ENCODE results near the gene BBOF1. TPM values are rescaled to one million over a fixed set of nuclear protein-coding genes. Genes with fewer than 3 reads are reported as not detected.

Gene BBOF1
- total RNA-seq, 2 experiments from 2014 or later, result 1.9 to 2.1 TPM

DNA sequence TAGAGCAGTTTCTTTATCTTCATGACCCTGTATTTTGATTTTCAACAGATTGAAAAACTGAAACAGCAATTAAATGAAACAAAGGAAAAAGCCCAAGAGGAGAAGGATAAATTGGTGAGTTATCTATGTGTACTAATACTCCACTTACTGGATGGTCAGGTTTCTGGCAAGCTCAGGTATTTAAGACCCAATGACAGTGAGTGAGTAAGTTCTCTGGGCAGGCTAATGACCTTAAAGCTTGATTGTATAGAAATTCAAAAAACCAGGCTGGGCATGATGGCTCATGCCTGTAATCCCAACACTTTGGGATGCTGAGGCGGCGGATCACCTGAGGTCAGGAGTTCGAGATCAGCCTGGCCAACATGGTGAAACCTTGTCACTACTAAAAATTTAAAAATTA lies 10.0 kb downstream of the BBOF1 start:
- Mint-ChIP-seq H3K27me3 (no peaks in the 10 kb centered on the region), H3K4me3 (no peak overlapping the region), H3K9me3 (ENCODE audit: low read depth) (no peaks in the 10 kb centered on the region), H3K27ac (no peak overlapping the region), H3K36me3 (ENCODE audit: low read depth) (no peaks in the 10 kb centered on the region), H3K4me1 (no peaks in the 10 kb centered on the region)
- POLR2A ChIA-PET, result no interaction called here
- CTCF ChIA-PET, result interaction anchor here (0.8 kb wide), 1 partner anchor 10 kb away, joined by 4 read pairs; no protein-coding TSS in a partner anchor
- ATAC-seq (no peak), DNase-seq (no peak)
- intact Hi-C loops (cut with DNase I, micrococcal nuclease), result no loop called here

GRCh38 chr14:74034572-74034971 lies 15.4 kb downstream of the BBOF1 start:
- ChIA-PET POLR2A (interaction anchor here (0.6 kb wide), 1 partner anchor 27 kb away, joined by 3 read pairs; no protein-coding TSS in a partner anchor), CTCF (no interaction called here)
- Mint-ChIP-seq H3K9me3 (ENCODE audit: low read depth) (no peaks in the 10 kb centered on the region), H3K4me3 (no peak overlapping the region), H3K27ac (no peak overlapping the region), H3K27me3 (no peaks in the 10 kb centered on the region), H3K36me3 (ENCODE audit: low read depth) (no peaks in the 10 kb centered on the region), H3K4me1 (no peaks in the 10 kb centered on the region)
- DNase-seq (no peak), ATAC-seq (no peak)
- intact Hi-C loops (cut with DNase I, micrococcal nuclease), result no loop called here

DNA sequence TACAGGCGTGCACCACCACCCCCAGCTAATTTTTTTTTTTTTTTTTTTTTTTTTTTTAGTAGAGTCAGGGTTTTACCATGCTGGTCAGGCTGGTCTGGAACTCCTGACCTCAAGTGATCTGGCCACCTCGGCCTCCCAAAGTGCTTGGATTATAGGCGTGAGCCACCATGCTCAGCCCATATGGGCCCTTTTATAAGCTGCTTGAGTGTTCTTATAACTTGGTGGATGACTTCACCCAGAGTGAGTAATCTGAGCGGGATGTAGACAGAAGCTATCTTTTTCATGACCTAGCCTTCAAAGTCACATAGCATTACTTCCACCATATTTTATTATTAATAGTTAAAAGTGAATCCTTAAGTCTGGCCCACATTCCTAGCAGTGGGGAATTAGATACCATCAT lies 16.4 kb downstream of the BBOF1 start:
- H3K27ac Mint-ChIP-seq, result no peak overlapping the region
- intact Hi-C loops (cut with DNase I, micrococcal nuclease), result loop anchor here in 1 of 2 experiments (5.0 kb wide), 2 partner anchors 208 to 528 kb away; no protein-coding TSS in a partner anchor
- no peaks in the 10 kb centered on the region for H3K27me3 Mint-ChIP-seq
- DNase-seq (no peak), ATAC-seq (no peak)
- no peak overlapping the region for H3K4me3 Mint-ChIP-seq
- H3K36me3 Mint-ChIP-seq (ENCODE audit: low read depth), result no peaks in the 10 kb centered on the region
- no peaks in the 10 kb centered on the region for H3K4me1 Mint-ChIP-seq
- ChIA-PET CTCF (interaction anchor here (0.7 kb wide), 2 partner anchors 173 to 223 kb away, joined by 3 read pairs; no protein-coding TSS in a partner anchor), POLR2A (no interaction called here)
- H3K9me3 Mint-ChIP-seq (ENCODE audit: low read depth), result no peaks in the 10 kb centered on the region

DNA sequence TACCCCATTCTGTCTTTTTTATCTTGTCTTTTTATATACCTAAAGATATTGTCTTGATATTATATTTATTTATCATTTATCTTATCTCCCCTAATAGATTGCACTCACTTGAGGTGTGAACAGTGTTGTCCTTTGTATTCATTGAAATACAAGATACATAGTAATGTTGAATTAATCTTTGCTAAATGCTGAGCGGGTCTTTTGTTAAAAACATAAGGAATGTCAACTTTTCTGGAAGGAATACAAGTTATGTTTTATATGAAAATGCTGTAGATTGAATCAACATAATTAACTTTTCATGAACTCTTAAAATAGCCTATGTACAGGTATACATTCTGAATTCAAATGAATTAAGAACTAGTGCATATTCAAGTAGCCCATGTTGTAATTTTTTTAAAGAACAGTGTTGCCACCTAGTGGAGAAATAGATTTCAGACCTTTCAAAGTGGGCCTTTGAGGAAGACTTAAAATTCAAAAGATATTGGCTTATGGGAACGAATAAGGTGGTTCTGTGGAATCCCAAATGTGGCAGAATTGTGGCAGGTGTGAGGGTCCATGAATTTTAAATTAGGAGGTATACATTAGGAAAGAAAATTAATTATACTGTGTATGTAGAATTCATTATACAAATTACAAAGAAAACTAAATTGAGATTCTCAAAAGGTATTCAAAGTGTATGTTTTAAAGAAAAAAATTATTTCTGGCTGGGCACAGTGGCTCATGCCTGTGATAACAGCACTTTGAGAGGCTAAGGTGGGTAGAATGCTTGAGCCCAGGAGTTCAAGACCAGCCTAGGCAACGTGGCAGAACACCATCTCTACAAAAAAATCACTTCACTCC lies 19.1 kb downstream of the BBOF1 start:
- H3K9me3 Mint-ChIP-seq (ENCODE audit: low read depth), result no peaks in the 10 kb centered on the region
- H3K36me3 Mint-ChIP-seq (ENCODE audit: low read depth), result no peaks in the 10 kb centered on the region
- POLR2A ChIA-PET, result no interaction called here
- no peak overlapping the region for H3K4me3 Mint-ChIP-seq
- intact Hi-C loops (cut with DNase I, micrococcal nuclease), result loop anchor here in 1 of 2 experiments (1.0 to 5.0 kb wide), 4 partner anchors 88 to 531 kb away; partner anchors contain the start of genes COQ6 and FAM161B
- no peak overlapping the region for H3K27ac Mint-ChIP-seq
- no peak for DNase-seq
- ATAC-seq, result peak; percentile 51
- CTCF ChIA-PET, result interaction anchor here (0.8 to 1.4 kb wide), 5 partner anchors 9 to 43 kb away, joined by 3 to 4 read pairs (median 3); no protein-coding TSS in a partner anchor
- H3K27me3 Mint-ChIP-seq, result no peaks in the 10 kb centered on the region
- H3K4me1 Mint-ChIP-seq, result no peaks in the 10 kb centered on the region

DNA sequence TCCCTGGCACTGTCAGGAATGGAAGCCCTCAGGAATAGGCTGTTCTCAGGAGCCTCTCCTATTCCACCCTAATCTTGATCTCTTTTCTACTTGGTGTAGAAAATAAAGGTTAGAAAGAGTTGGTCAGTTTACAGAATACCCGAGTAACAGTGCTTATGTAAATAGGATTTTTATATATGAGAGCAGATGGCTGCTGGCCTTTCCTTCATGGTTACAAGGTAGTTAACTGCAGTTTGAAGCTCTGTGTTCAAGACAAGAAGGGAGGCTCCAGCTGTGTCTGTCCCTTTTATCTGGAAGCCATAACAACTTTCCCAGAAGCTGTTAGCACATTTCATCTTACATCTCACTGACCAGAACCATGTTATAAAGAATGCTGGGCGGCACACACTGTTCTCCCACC lies 23.1 kb downstream of the BBOF1 start:
- H3K27me3 Mint-ChIP-seq, result no peaks in the 10 kb centered on the region
- H3K4me3 Mint-ChIP-seq, result no peak overlapping the region
- H3K4me1 Mint-ChIP-seq, result no peaks in the 10 kb centered on the region
- no peaks in the 10 kb centered on the region for H3K36me3 Mint-ChIP-seq (ENCODE audit: low read depth)
- CTCF ChIA-PET, result interaction anchor here (0.6 to 0.9 kb wide), 3 partner anchors 30 to 205 kb away, joined by 3 to 4 read pairs (median 4); no protein-coding TSS in a partner anchor
- DNase-seq (no peak), ATAC-seq (no peak)
- intact Hi-C loops (cut with DNase I, micrococcal nuclease), result no loop called here
- H3K9me3 Mint-ChIP-seq (ENCODE audit: low read depth), result no peaks in the 10 kb centered on the region
- POLR2A ChIA-PET, result no interaction called here
- H3K27ac Mint-ChIP-seq, result no peak overlapping the region

DNA sequence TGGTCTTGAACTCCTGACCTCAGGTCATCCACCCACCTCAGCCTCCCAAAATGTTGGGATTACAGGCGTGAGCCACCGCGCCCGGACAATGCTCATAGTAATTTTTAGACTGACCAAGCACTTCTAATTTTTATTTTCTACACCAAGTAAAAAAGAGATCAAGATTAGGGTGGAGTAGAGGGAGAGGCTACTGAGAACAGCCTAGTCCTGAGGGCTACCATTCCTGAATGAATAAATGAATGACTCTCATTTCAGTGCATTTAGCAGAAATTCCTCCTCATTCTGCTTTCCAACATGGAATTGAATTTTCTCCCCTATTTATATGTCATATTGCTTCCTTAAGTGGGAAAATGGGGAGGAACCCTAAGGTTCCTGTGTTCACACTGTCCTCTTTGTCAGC lies 26.4 kb downstream of the BBOF1 start:
- POLR2A ChIA-PET, result no interaction called here
- H3K27me3 Mint-ChIP-seq, result no peaks in the 10 kb centered on the region

DNA sequence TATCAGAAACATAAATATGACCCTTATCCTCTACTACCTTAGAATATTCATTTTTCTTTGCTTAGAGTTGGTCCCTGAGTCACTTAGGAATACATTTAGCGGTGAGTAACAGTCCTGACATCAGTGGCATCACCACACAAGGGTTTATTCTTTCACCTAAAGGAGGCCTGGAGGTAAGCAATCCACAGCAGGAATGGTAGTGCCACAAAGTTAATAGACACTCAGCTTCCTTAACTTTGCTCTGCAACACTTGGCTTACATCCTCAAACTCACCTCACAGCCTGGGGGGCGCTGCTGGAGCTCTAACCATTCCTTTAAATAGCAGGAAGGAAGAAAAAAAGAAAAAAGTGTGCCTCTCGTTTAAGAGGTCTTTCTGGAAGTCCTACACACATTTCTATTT lies 29.1 kb downstream of the BBOF1 start:
- Mint-ChIP-seq H3K27me3 (no peaks in the 10 kb centered on the region), H3K36me3 (ENCODE audit: low read depth) (no peaks in the 10 kb centered on the region), H3K27ac (no peak overlapping the region), H3K9me3 (ENCODE audit: low read depth) (no peaks in the 10 kb centered on the region), H3K4me1 (no peaks in the 10 kb centered on the region), H3K4me3 (no peak overlapping the region)
- ChIA-PET CTCF (no interaction called here), POLR2A (no interaction called here)
- ATAC-seq (no peak), DNase-seq (no peak)
- intact Hi-C loops (cut with DNase I, micrococcal nuclease), result no loop called here

More for the DNA sequence above, 26.4 kb downstream of the BBOF1 start:
- no peak for ATAC-seq
- Mint-ChIP-seq H3K36me3 (ENCODE audit: low read depth) (no peaks in the 10 kb centered on the region), H3K27ac (no peak overlapping the region), H3K9me3 (ENCODE audit: low read depth) (no peaks in the 10 kb centered on the region), H3K4me3 (no peak overlapping the region), H3K4me1 (no peaks in the 10 kb centered on the region)
- no peak for DNase-seq
- intact Hi-C loops (cut with DNase I, micrococcal nuclease), result no loop called here
- CTCF ChIA-PET, result no interaction called here

GRCh38 chr14:74049876-74050495 lies 30.8 kb downstream of the BBOF1 start:
- POLR2A ChIA-PET, result no interaction called here
- DNase-seq (no peak), ATAC-seq (no peak)
- no peaks in the 10 kb centered on the region for H3K36me3 Mint-ChIP-seq (ENCODE audit: low read depth)
- intact Hi-C loops (cut with DNase I, micrococcal nuclease), result no loop called here
- no peaks in the 10 kb centered on the region for H3K4me1 Mint-ChIP-seq
- H3K9me3 Mint-ChIP-seq (ENCODE audit: low read depth), result no peaks in the 10 kb centered on the region
- no peak overlapping the region for H3K27ac Mint-ChIP-seq
- H3K4me3 Mint-ChIP-seq, result no peak overlapping the region
- CTCF ChIA-PET, result interaction anchor here (0.6 kb wide), 1 partner anchor 274 kb away, joined by 3 read pairs; no protein-coding TSS in a partner anchor
- no peaks in the 10 kb centered on the region for H3K27me3 Mint-ChIP-seq

GRCh38 chr14:74062809-74063150 lies 43.6 kb downstream of the BBOF1 start:
- Mint-ChIP-seq H3K27ac (no peak overlapping the region), H3K27me3 (no peaks in the 10 kb centered on the region), H3K4me3 (no peak overlapping the region), H3K9me3 (ENCODE audit: low read depth) (no peaks in the 10 kb centered on the region), H3K36me3 (ENCODE audit: low read depth) (peaks cover 24% of the 10 kb centered on the region), H3K4me1 (no peaks in the 10 kb centered on the region)
- POLR2A ChIA-PET, result no interaction called here
- intact Hi-C loops (cut with DNase I, micrococcal nuclease), result no loop called here
- ATAC-seq, result no peak
- CTCF ChIA-PET, result no interaction called here
- DNase-seq, result no peak

- ATAC-seq (no peak), DNase-seq (no peak)
- H3K36me3 Mint-ChIP-seq (ENCODE audit: low read depth), result peaks cover 26% of the 10 kb centered on the region
- intact Hi-C loops (cut with DNase I, micrococcal nuclease), result no loop called here
- no peaks in the 10 kb centered on the region for H3K9me3 Mint-ChIP-seq (ENCODE audit: low read depth)
- CTCF ChIA-PET, result no interaction called here
- no peaks in the 10 kb centered on the region for H3K27me3 Mint-ChIP-seq
- no peak overlapping the region for H3K27ac Mint-ChIP-seq
- no peaks in the 10 kb centered on the region for H3K4me1 Mint-ChIP-seq
- H3K4me3 Mint-ChIP-seq, result no peak overlapping the region
- POLR2A ChIA-PET, result no interaction called here
Measured at GRCh38 chr14:74064426-74064825, 45.3 kb downstream of the BBOF1 start.

GRCh38 chr14:74064883-74065282 lies 45.7 kb downstream of the BBOF1 start:
- CTCF ChIA-PET, result no interaction called here
- peaks cover 23% of the 10 kb centered on the region for H3K36me3 Mint-ChIP-seq (ENCODE audit: low read depth)

More at GRCh38 chr14:74064883-74065282, 45.7 kb downstream of the BBOF1 start:
- Mint-ChIP-seq H3K4me1 (no peaks in the 10 kb centered on the region), H3K9me3 (ENCODE audit: low read depth) (no peaks in the 10 kb centered on the region), H3K4me3 (no peak overlapping the region), H3K27me3 (no peaks in the 10 kb centered on the region), H3K27ac (no peak overlapping the region)
- POLR2A ChIA-PET, result no interaction called here
- ATAC-seq, result no peak
- DNase-seq, result no peak
- intact Hi-C loops (cut with DNase I, micrococcal nuclease), result no loop called here

Measured in activated CD4-positive, alpha-beta T cell treated with anti-CD3 and anti-CD28 coated beads for 36 hours (primary cell).